ENCODE data around the gene SMIM8. TPM values are rescaled to one million over a fixed set of nuclear protein-coding genes. Genes with fewer than 3 reads are reported as not detected.

Gene SMIM8
- total RNA-seq, 1 donor from 2014 or later = 31.7 TPM

DNA sequence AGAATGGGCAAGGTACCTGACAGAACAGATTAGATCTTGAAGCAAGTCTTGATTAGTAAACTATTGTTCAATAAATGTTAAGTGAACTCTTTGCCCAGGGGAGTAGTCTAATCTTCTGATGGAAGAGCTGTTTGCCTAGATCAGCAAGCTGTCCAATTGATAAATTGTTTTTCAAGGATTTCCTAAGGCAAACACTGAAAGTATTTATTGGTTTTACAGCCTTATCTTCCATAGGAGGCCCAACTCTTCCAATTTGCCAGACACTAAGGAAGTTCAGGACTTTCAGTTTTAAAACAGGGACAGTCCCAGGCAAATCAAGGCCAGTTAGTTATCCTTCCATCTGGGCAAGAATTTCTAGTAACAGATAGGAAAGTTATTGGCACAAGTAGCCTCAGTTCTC is 20.4 kb downstream of the SMIM8 start:
- Mint-ChIP-seq H3K4me1 (peaks cover 10% of the 10 kb centered on the region), H3K36me3 (no peaks in the 10 kb centered on the region), H3K9me3 (no peaks in the 10 kb centered on the region), H3K27me3 (ENCODE audit: insufficient read depth, low read depth) (no peaks in the 10 kb centered on the region), H3K4me3 (no peak overlapping the region), H3K27ac (no peak overlapping the region)
- no peak overlapping the region for H3K27ac ChIP-seq
- H3K36me3 ChIP-seq = no peaks in the 10 kb centered on the region
- no peak overlapping the region for H3K4me3 ChIP-seq
- H3K4me2 ChIP-seq = no peak overlapping the region
- H3K4me1 ChIP-seq = no peaks in the 10 kb centered on the region
- H3K27me3 ChIP-seq = no peaks in the 10 kb centered on the region
- H2AFZ ChIP-seq (replicated peaks) = no peak overlapping the region
- no peaks in the 10 kb centered on the region for H3F3A ChIP-seq (ENCODE audit: low read depth)
- peaks cover 8% of the 10 kb centered on the region for H4K20me1 ChIP-seq (ENCODE audit: low read depth)
- H3K79me2 ChIP-seq (ENCODE audit: low read depth) = no peaks in the 10 kb centered on the region
- DNase-seq (ENCODE audit: low spot score) = no peak
- TF ChIP-seq EZH2phosphoT487 (IDR thresholded peaks at IDR 0.05) (no peak), EZH2 (IDR thresholded peaks at IDR 0.05) (no peak)
- TF ChIP-seq, protein P1, sequence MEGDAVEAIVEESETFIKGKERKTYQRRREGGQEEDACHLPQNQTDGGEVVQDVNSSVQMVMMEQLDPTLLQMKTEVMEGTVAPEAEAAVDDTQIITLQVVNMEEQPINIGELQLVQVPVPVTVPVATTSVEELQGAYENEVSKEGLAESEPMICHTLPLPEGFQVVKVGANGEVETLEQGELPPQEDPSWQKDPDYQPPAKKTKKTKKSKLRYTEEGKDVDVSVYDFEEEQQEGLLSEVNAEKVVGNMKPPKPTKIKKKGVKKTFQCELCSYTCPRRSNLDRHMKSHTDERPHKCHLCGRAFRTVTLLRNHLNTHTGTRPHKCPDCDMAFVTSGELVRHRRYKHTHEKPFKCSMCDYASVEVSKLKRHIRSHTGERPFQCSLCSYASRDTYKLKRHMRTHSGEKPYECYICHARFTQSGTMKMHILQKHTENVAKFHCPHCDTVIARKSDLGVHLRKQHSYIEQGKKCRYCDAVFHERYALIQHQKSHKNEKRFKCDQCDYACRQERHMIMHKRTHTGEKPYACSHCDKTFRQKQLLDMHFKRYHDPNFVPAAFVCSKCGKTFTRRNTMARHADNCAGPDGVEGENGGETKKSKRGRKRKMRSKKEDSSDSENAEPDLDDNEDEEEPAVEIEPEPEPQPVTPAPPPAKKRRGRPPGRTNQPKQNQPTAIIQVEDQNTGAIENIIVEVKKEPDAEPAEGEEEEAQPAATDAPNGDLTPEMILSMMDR (IDR thresholded peaks at IDR 0.05) = no peak
- no peak overlapping the region for H3K9ac ChIP-seq
- H3K9me3 ChIP-seq (ENCODE audit: low read depth) = no peaks in the 10 kb centered on the region

GRCh38 chr6:87344731-87345130 is 22.3 kb downstream of the SMIM8 start, which contains the start of gene C6orf163:
Gene C6orf163 (plus strand): TSS chr6:87344813. CDS start chr6:87345100, 287 bp downstream.
- Histone ChIP-seq H3K36me3 (no peaks in the 10 kb centered on the region), H3K4me3 (no peak within 1 kb of the TSS), H3K79me2 (ENCODE audit: low read depth) (no peaks in the 10 kb centered on the region), H3K27ac (no peak within 1 kb of the TSS), H3K9ac (no peak within 1 kb of the TSS), H3K27me3 (no peaks in the 10 kb centered on the region), H3K4me2 (no peak within 1 kb of the TSS), H2AFZ (replicated peaks) (no peak within 1 kb of the TSS), H3K4me1 (no peaks in the 10 kb centered on the region), H3K9me3 (ENCODE audit: low read depth) (no peaks in the 10 kb centered on the region), H4K20me1 (ENCODE audit: low read depth) (peaks cover 7% of the 10 kb centered on the region), H3F3A (ENCODE audit: low read depth) (no peaks in the 10 kb centered on the region)
- TF ChIP-seq EZH2 (IDR thresholded peaks at IDR 0.05) = no peak
- TF ChIP-seq, protein P1 (IDR thresholded peaks at IDR 0.05) = no peak
- no peak for TF ChIP-seq EZH2phosphoT487 (IDR thresholded peaks at IDR 0.05)
- Mint-ChIP-seq H3K36me3 (no peaks in the 10 kb centered on the region), H3K9me3 (no peaks in the 10 kb centered on the region), H3K27me3 (ENCODE audit: insufficient read depth, low read depth) (no peaks in the 10 kb centered on the region), H3K4me3 (no peak within 1 kb of the TSS), H3K27ac (no peak within 1 kb of the TSS), H3K4me1 (peaks cover 10% of the 10 kb centered on the region)
- DNase-seq (ENCODE audit: low spot score) = no peak

GRCh38 chr6:87346700-87347099 is 24.3 kb downstream of the SMIM8 start:
- Histone ChIP-seq H3K4me2 (no peak overlapping the region), H3K4me3 (no peak overlapping the region), H3K9ac (no peak overlapping the region), H3K9me3 (ENCODE audit: low read depth) (no peaks in the 10 kb centered on the region), H3K27me3 (no peaks in the 10 kb centered on the region), H3K79me2 (ENCODE audit: low read depth) (no peaks in the 10 kb centered on the region), H3K4me1 (no peaks in the 10 kb centered on the region), H3F3A (ENCODE audit: low read depth) (no peaks in the 10 kb centered on the region), H4K20me1 (ENCODE audit: low read depth) (peaks cover 7% of the 10 kb centered on the region), H2AFZ (replicated peaks) (no peak overlapping the region), H3K27ac (no peak overlapping the region), H3K36me3 (no peaks in the 10 kb centered on the region)
- Mint-ChIP-seq H3K9me3 (no peaks in the 10 kb centered on the region), H3K4me1 (peaks cover 6% of the 10 kb centered on the region), H3K36me3 (no peaks in the 10 kb centered on the region), H3K27me3 (ENCODE audit: insufficient read depth, low read depth) (no peaks in the 10 kb centered on the region), H3K4me3 (no peak overlapping the region), H3K27ac (no peak overlapping the region)
- TF ChIP-seq EZH2phosphoT487 (IDR thresholded peaks at IDR 0.05) (no peak), EZH2 (IDR thresholded peaks at IDR 0.05) (no peak)
- TF ChIP-seq, protein P1 (IDR thresholded peaks at IDR 0.05) = no peak
- DNase-seq (ENCODE audit: low spot score) = no peak

Measured in neural progenitor cell (in vitro differentiated cells).